ENCODE measurements around the gene NOS2. TPM values are rescaled to one million over a fixed set of nuclear protein-coding genes. Genes with fewer than 3 reads are reported as not detected.
"Not testable (repeated sequence)": the region's sequence is repeated elsewhere in the genome, so short reads cannot be mapped to it uniquely, and the experiment has no call there.

The NOS2 gene
- total and polyA plus RNA-seq, 3 donors from 2014 or later, result 0.53 to 1.4 (median 0.87) TPM

DNA sequence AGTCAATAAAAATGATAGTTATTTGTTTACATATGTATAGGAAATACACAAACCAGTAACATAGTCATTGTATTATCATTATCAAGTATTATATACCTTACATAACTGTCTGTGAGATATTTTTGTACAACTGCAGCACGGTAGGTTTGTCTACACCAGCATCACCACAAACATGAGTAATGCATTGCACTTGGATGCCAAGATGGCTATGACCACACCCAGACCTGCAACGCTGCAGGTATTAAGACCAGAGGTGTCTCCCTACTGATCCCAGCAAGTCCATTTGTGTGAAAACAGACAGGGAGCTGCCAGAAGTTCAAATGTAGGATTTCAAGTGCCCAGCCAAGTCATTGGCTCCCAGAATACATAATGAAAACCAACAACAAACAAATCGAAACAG lies 34.2 kb upstream of the NOS2 start:
- Histone ChIP-seq H3K36me3 (ENCODE audit: low read depth, missing control alignments) (no peaks in the 10 kb centered on the region), H3K27me3 (no peaks in the 10 kb centered on the region), H3K27ac (no peak overlapping the region), H3K4me3 (no peak overlapping the region), H3K4me1 (no peaks in the 10 kb centered on the region), H3K9me3 (no peaks in the 10 kb centered on the region)
- no peak for DNase-seq
- intact Hi-C loops (cut with DNase I; ENCODE audit: low total_unique reads), result no loop called here
- no peak for TF ChIP-seq POLR2A (IDR thresholded peaks at IDR 0.05)
- no peak for TF ChIP-seq CTCF (IDR thresholded peaks at IDR 0.05)
- WGBS, 2 donors, result 92% methylated on average over 3 of the region's 3 CpGs

DNA sequence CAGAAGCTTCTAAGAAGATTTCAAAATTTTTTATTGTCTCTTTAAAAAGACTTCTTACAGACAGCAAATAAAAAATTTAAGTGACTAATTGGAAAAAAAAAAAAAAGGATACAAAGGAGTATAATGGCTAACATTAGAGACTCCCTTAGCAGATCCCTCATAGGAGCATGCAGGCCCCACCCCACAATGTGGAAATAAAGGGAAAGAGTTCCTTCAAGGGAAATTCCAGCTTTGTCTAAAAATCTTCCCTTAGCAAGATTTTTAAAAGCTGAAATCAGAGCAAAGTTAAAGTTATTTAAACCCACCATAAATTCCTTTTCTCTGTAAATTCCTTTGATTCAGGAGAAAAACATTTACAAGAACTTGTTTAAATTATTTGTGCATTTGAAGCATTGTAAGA lies 32.5 kb upstream of the NOS2 start:
- no peaks in the 10 kb centered on the region for H3K9me3 ChIP-seq
- DNase-seq, result no peak
- no peaks in the 10 kb centered on the region for H3K36me3 ChIP-seq (ENCODE audit: low read depth, missing control alignments)

DNA sequence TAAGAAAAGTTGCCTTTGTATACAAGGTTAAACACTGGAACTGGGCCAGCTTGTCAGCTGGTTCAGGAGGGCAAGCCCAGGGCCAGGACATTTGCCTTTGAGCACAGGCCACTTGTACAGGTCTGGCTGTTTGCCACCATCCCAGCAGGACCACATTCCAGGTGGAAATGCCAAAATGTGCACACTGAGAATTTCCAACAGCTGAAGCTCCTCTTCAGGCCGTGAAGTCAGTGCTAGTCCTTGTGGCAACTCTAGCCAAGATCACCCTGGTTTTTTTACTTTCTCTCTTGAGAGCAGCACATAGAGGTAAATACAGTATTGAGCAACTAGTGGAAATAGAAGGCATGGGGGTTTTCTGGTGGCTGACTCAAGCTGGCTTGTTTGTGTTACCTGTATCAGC lies 29.6 kb upstream of the NOS2 start:
- H3K9me3 ChIP-seq; intact Hi-C loops (cut with DNase I; ENCODE audit: low total_unique reads); H3K36me3 ChIP-seq (ENCODE audit: low read depth, missing control alignments); DNase-seq; H3K4me3 ChIP-seq; H3K27me3 ChIP-seq; H3K4me1 ChIP-seq; H3K27ac ChIP-seq: not testable (repeated sequence)
- WGBS, 2 donors, result 33 to 43% methylated on average over 1 of the region's 1 CpG

More for the DNA sequence above, 32.5 kb upstream of the NOS2 start:
- intact Hi-C loops (cut with DNase I; ENCODE audit: low total_unique reads), result no loop called here
- Histone ChIP-seq H3K27me3 (no peaks in the 10 kb centered on the region), H3K4me1 (no peaks in the 10 kb centered on the region), H3K4me3 (no peak overlapping the region), H3K27ac (no peak overlapping the region)
- TF ChIP-seq CTCF (IDR thresholded peaks at IDR 0.05), result no peak
- no peak for TF ChIP-seq POLR2A (IDR thresholded peaks at IDR 0.05)

GRCh38 chr17:27829143-27829711 lies 28.9 kb upstream of the NOS2 start:
- H3K4me3 ChIP-seq; H3K4me1 ChIP-seq; H3K9me3 ChIP-seq; DNase-seq; H3K27me3 ChIP-seq; intact Hi-C loops (cut with DNase I; ENCODE audit: low total_unique reads); H3K36me3 ChIP-seq (ENCODE audit: low read depth, missing control alignments); H3K27ac ChIP-seq: not testable (repeated sequence)
- WGBS, 2 donors, result no CpG with 5 or more reads among the region's 2 CpGs

- WGBS, 2 donors, result 84 to 87% methylated on average over 5 of the region's 5 CpGs
- TF ChIP-seq POLR2A (IDR thresholded peaks at IDR 0.05) (no peak), CTCF (IDR thresholded peaks at IDR 0.05) (no peak)
Measured at GRCh38 chr17:27825459-27825858, 25.1 kb upstream of the NOS2 start.

GRCh38 chr17:27824745-27825144 lies 24.4 kb upstream of the NOS2 start:
- Histone ChIP-seq H3K27ac (no peak overlapping the region), H3K4me3 (no peak overlapping the region), H3K27me3 (no peaks in the 10 kb centered on the region), H3K36me3 (ENCODE audit: low read depth, missing control alignments) (no peaks in the 10 kb centered on the region), H3K4me1 (no peaks in the 10 kb centered on the region), H3K9me3 (no peaks in the 10 kb centered on the region)
- intact Hi-C loops (cut with DNase I; ENCODE audit: low total_unique reads), result no loop called here
- WGBS, 2 donors, result 89 to 93% methylated on average over 4 of the region's 4 CpGs
- DNase-seq, result no peak
- TF ChIP-seq POLR2A (IDR thresholded peaks at IDR 0.05) (no peak), CTCF (IDR thresholded peaks at IDR 0.05) (no peak)

More at GRCh38 chr17:27825459-27825858, 25.1 kb upstream of the NOS2 start:
- Histone ChIP-seq H3K36me3 (ENCODE audit: low read depth, missing control alignments) (no peaks in the 10 kb centered on the region), H3K4me3 (no peak overlapping the region), H3K4me1 (no peaks in the 10 kb centered on the region), H3K27me3 (no peaks in the 10 kb centered on the region), H3K9me3 (no peaks in the 10 kb centered on the region), H3K27ac (no peak overlapping the region)
- no peak for DNase-seq
- intact Hi-C loops (cut with DNase I; ENCODE audit: low total_unique reads), result no loop called here
